WTC11 (cell line): ENCODE data around the gene CEP192.

Experiments used
- FOXP1 ChIP-seq: sonication (generic); formaldehyde crosslinking; IDR thresholded peaks from 2 replicates; pipeline ENCODE4 v1.8.0; 2022; ENCODE audit warnings: missing genetic modification reagents, mild to moderate bottlenecking, moderate library complexity, borderline replicate concordance
- TCF7 ChIP-seq: sonication (generic); formaldehyde crosslinking; IDR thresholded peaks from 2 replicates; pipeline ENCODE4 v1.8.0; 2022; ENCODE audit warnings: mild to moderate bottlenecking, low read depth, missing genetic modification reagents, moderate library complexity
- TF ChIP-seq, protein P1 (sequence below): sonication (generic); formaldehyde crosslinking; IDR thresholded peaks from 2 replicates; pipeline ENCODE4 v1.8.1; 2022; ENCODE audit warnings: low read depth, missing genetic modification reagents, borderline replicate concordance
- TF ChIP-seq, protein P2 (sequence below): fragments of 200-600 bp; IDR thresholded peaks from 2 replicates; pipeline ENCODE4 v1.8.0; 2022; ENCODE audit warnings: antibody characterized with exemption
- TF ChIP-seq, protein P3 (sequence below): sonication (generic); formaldehyde crosslinking; IDR thresholded peaks from 2 replicates; pipeline ENCODE4 v1.8.0; 2023; ENCODE audit warnings: missing genetic modification reagents

DNA sequence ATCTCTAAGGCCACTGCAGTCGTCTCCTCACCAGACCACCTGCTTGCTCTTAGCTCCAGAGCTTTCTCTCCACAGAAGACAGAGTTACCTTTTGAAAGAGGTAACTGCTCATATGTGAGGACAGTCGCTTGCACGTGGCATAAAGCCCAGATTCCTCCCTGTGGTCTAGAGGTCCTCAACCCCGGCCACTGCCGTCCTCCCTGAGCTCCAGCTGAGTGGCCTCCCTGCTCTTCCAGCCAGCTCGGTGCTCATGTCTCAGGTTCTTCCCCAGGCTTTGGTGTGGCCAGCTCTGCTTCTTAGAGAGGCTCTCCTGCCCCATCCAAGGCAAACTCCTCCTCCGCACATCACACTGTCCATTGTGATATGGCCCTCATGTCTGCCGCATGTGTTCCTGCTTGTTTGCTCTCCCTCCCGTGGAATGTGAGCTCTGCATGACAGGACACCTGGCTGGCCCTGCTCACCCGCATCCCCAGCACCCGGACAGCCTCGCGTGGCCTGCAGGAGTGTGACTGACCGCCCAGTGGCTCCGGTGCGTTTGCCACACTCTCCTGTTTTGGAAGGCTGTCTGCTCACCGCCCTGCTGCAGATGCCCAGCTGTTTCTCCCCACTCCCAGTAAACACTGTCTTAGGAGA is 135.9 kb downstream of the CEP192 start:
- TF ChIP-seq, protein P1, sequence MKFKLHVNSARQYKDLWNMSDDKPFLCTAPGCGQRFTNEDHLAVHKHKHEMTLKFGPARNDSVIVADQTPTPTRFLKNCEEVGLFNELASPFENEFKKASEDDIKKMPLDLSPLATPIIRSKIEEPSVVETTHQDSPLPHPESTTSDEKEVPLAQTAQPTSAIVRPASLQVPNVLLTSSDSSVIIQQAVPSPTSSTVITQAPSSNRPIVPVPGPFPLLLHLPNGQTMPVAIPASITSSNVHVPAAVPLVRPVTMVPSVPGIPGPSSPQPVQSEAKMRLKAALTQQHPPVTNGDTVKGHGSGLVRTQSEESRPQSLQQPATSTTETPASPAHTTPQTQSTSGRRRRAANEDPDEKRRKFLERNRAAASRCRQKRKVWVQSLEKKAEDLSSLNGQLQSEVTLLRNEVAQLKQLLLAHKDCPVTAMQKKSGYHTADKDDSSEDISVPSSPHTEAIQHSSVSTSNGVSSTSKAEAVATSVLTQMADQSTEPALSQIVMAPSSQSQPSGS (CRISPR knock-in tag), result no peak
- TF ChIP-seq, protein P2, sequence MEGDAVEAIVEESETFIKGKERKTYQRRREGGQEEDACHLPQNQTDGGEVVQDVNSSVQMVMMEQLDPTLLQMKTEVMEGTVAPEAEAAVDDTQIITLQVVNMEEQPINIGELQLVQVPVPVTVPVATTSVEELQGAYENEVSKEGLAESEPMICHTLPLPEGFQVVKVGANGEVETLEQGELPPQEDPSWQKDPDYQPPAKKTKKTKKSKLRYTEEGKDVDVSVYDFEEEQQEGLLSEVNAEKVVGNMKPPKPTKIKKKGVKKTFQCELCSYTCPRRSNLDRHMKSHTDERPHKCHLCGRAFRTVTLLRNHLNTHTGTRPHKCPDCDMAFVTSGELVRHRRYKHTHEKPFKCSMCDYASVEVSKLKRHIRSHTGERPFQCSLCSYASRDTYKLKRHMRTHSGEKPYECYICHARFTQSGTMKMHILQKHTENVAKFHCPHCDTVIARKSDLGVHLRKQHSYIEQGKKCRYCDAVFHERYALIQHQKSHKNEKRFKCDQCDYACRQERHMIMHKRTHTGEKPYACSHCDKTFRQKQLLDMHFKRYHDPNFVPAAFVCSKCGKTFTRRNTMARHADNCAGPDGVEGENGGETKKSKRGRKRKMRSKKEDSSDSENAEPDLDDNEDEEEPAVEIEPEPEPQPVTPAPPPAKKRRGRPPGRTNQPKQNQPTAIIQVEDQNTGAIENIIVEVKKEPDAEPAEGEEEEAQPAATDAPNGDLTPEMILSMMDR, result no peak
- TF ChIP-seq, protein P3, sequence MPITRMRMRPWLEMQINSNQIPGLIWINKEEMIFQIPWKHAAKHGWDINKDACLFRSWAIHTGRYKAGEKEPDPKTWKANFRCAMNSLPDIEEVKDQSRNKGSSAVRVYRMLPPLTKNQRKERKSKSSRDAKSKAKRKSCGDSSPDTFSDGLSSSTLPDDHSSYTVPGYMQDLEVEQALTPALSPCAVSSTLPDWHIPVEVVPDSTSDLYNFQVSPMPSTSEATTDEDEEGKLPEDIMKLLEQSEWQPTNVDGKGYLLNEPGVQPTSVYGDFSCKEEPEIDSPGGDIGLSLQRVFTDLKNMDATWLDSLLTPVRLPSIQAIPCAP (CRISPR knock-in tag), result no peak
- TF ChIP-seq TCF7 (no peak), FOXP1 (CRISPR knock-in tag) (no peak)
